ENCODE data around the gene MUC3A.

MUC3A gene

GRCh38 chr7:101017064-101017777 lies 67.9 kb downstream of the MUC3A start:
- Mint-ChIP-seq H3K27me3 (peaks cover 44% of the 10 kb centered on the region), H3K27ac (peak overlapping the region; percentile 78), H3K4me3 (peak overlapping the region; percentile 72), H3K4me1 (peaks cover 39% of the 10 kb centered on the region), H3K9me3 (no peaks in the 10 kb centered on the region), H3K36me3 (no peaks in the 10 kb centered on the region)
- ATAC-seq = peak; percentile 81

Measured in stimulated activated memory B cell treated with anti-CD40 and anti-IgM and Interleukin-4, amounts not matched to agents 10 μg/mL and 1 μg/mL and 100 μg/mL, for 72 hours (primary cell).